Stimulated activated CD4-positive, alpha-beta T cell treated with anti-CD3 and anti-CD28 coated beads, Interleukin-4, amount 100 ng/mL, for 48 hours (primary cell): Measurements from ENCODE around the gene PSMB8.

ENCODE experiments used
- DNase-seq, 2 donors: peaks; one replicate each; pipeline ENCODE4 v3.0.0-alpha.2; 2020; ENCODE audit warnings: low read depth in 2 of 2

Gene PSMB8

DNA sequence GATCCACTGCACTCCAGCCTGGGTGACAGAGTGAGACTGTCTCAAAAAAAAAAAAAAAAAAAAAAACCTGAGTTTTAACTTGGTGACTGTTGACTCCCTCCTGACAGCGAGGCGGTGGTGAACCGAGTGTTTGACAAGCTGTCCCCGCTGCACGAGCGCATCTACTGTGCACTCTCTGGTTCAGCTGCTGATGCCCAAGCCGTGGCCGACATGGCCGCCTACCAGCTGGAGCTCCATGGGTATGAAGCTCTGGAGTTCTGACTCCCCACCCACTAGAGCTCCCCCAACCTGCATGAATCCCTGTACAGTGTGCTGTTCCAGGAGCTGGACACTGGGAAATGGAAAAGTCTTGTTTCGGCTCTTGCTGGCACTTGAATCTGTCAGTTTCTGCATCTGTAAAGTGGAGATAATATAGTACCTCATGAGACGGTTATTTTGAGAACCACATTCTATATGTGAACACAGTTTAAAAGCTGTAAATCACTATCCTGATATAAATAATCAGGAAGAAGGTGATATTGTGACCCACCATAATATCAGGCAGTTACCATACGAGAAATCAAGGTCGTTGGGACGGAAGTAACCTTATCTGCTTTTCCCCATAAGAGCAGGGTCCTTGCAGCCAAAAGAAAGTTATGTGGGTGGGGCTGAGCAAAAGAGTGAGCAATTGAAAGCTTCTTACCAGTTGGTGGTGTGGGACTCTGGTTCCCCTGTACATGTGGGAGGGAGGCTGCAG lies 13.5 kb upstream of the PSMB8 start:
- no peak for DNase-seq

DNA sequence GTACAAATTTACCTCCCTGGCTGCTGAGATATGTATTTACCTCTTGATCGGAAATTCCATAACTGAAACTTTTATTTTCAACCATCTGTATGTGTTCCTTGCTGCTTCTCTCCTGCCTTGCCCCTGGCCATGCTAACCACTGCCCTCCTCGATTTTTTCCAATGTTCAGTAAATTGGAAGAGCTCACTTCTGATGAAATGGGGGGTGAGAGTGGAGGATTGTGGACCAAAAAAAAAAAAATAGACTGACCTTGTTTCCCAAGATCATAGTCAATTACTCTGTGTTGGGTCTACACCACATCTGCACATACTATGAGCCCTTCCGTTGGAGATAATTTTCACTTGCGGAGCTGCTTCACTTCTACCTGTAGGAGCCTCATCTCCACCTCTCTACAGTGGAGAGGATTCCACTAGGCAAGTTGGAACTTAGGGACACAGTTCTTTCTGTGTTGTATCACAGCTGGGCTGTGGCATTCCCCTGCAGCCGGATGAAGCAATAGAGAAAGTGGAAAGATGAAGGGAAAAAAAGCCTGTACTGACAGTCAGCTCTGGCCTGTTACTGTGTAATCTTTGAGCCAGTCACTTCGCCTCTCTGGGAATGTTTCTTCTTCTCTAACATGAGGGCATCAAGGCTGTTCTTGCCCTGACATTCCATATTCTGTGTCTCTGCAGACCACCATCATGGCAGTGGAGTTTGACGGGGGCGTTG lies 11.8 kb upstream of the PSMB8 start:
- no peak for DNase-seq

DNA sequence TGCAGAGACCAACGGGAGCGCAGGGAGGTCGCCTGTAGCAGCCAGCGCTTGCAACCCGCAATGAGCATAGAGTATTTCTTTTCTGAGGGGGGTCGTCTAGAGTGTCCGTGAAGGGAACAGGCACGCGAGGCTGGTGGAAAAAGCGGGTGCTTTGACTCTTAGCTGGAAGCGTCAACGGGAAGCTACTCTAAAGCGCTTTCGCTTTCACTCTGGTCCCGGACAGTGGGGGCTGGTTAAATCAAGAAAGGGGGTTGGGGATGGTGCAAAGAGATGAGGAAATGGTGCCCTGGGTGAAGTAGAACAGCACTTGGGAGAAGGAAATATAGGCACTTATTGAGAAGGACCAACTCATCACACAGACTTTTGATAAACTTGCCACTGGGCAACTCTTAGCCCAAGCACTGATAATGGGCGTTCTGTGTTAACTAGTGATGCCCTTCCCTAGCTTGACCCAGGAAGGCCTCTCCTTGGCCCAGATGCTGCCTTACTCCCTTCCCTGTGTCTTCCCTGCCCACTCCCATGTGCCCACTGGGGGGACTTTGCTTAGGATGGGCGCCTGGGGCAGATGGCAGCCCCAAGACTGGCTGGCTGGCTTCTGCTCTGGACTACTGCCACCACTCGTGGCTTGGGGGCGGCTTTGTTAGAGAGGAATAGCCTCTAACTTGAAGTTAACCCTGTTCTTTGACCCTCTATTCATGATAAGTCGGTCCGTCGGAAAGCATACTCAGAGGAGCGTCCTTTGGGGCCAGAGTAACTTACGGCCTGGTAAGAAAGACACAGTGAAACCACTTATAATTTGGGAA lies 10.7 kb upstream of the PSMB8 start:
- DNase-seq: no peak

DNA sequence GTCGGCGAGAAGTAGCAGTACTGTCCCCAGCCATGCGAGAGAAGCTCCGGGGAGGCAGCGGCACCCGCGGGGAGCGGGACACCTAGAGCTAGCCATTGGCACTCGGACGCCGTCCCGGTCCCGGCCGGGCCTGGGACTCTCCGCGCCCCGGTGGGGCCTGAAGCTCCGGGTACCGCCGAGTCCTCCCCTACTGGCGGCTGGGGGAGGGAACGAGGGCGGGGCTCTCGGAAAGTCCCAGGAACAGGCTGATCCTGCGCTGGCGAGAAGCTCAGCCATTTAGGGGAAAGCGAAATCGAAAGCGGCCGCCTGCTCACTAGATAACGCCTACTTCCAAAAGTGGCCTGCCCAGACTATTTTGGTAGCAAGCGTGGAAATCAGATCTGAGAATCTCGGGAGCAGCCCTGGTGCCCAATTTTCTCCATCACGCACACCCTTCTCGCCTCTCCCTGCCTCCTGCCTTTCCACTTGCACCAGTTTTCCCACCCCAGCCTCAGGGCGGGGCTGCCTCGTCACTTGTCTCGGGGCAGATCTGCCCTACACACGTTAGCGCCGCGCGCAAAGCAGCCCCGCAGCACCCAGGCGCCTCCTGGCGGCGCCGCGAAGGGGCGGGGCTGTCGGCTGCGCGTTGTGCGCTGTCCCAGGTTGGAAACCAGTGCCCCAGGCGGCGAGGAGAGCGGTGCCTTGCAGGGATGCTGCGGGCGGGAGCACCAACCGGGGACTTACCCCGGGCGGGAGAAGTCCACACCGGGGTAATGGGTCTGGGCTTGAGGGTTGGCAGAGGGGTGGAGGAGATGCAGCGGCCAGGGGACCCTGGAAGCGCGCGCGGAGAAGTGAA lies 9.9 kb upstream of the PSMB8 start, which contains the start of the genes PSMB9 and TAP1:
Gene PSMB9 (plus strand): TSS at position 652 of the 835 bp plus-strand sequence. CDS start 38 bp downstream, at position 690.
Gene TAP1 (minus strand): TSS at position 164 of the 835 bp plus-strand sequence. CDS start 68 bp downstream, at position 96.
- DNase-seq: peak; percentile 93 to 94

DNA sequence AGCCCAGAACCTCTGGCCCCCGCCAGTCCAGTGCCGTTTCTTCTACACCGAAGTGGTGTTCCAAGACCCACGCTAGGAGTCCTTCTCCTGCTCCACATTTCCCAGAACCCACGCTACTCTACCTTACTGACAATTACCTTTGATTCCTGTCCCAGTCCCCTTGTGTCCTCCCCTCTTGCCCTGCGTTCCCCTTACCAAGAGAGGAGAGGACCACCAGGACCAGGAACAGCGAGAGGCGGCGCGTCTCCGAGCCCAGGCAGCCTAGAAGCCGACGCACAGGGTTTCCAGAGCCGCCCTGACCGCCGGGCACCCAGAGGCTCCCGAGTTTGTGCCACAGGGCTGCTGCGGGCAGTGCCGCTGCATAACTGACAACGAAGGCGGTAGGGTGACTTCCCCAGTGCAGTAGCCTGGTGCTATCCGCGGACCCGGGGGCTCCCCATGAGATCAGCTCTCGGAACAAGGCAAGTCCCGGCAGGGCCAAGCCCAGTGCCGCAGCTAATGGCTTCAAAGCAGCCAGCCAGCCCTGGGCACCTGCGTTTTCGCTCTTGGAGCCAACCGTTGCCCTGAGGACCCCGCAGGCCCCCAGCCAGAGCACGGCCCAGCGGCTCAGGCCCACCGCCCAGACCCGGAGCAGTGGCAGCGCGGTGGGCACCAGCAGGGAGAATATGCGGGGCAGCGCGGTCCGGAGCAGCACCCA lies 9.1 kb upstream of the PSMB8 start:
- DNase-seq: no peak

DNA sequence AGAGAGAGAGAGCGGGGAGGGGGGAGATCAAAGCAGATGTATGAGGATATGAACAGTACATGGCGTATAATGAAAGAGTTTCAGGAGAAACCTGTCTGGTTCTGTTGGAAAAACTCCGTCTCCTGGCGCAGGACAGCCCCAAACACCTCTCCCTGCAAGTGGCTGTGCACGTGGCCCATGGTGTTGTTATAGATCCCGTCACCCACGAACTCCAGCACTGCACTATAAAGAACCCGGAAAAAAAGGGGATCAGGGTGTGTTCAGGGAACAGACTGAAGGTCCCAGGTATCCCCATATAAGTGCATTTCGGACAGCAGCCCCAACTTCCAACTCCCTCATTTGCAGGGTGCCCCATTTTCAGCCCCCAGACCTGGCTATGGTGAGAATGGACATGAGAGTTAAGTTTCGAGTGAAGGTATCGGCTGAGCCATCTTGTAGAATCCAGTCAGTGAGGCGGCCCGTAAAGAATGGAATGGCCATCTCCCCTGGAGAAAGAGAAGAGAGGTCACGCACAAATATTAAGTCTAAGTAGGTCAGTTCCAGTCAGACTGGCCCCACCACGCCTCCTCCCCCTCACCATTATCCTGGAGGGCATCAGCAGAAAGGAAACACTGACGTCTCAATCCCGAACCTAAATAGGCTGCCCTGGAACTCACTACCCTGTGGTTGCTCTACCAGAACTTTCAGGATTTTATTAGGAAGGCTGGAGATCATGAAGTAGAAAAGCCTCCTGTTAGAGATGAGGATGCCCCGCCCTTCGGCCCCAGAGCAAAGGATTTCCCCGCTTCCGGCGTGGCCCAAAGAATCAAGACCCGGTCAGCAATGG lies 8.4 kb upstream of the PSMB8 start:
- DNase-seq: no peak

DNA sequence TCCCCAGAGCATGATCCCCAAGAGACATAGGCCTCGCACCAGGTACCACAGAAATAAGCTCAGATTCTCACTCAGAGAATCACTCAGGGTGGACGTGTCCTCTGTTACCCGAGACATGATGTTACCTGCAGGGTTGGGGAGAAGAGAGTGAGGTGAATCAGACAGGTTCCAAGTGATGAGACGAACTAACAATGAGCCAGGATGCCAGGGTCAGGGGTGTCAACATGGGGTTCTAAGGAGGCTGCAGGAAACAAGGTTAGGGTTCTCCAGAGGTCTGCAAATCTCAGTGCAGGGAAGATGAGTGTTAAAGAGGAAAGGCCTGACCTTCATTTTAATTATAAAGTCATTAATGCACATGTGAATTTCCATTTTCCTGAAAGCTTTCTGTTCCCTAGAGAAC lies 7.2 kb upstream of the PSMB8 start:
- DNase-seq: no peak

DNA sequence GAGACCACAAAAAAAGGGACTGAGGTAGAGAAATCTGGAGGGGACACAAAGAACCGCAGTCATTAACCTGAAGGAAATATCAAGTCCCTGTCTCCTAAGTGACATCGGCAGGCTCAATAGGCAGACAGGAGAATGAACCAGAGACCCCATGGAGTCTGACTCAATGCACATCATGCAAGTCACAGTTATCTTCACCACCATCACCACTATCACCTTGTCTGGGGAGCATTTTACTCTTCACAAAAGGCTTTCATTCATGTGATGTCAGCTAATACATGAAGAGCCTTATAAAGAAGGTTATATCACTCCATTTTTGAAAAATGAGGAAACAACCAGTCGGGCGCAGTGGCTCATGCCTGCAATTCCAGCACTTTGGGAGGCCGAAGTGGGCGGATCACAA lies 5.3 kb upstream of the PSMB8 start:
- no peak for DNase-seq

DNA sequence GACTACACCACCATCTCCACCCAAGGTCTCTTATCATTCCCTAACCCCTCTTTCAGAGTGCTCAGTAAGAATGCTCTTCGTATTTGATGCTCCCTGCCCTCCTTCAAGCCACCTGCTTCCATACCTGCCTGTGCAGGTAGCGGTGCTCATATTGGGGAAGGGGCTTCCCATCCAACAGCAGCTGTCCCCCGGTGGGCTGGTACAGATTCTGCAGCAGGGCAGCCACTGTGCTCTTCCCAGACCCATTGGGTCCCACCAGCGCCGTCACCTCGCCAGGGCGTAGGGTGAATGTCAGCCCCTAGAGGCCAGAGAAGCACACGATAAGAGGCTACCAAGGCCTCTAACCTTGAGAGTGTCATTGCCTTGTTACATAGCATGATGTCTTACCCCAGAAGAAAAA lies 3.9 kb upstream of the PSMB8 start:
- DNase-seq: no peak

DNA sequence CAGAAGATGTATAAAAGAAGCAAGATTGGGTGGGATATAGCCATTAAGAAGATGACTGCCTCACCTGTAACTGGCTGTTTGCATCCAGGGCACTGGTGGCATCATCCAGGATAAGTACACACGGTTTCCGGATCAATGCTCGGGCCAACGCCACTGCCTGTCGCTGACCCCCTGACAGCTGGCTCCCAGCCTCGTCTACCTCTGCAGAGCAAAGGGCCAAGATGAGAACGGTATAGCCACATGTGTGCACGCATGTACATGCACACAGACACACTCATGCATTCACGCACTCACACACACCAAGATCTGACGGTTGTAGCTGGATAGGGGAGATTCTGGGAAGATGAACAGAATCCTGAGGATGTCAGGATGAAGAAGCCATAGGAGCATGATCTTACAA lies 3.2 kb upstream of the PSMB8 start:
- no peak for DNase-seq

DNA sequence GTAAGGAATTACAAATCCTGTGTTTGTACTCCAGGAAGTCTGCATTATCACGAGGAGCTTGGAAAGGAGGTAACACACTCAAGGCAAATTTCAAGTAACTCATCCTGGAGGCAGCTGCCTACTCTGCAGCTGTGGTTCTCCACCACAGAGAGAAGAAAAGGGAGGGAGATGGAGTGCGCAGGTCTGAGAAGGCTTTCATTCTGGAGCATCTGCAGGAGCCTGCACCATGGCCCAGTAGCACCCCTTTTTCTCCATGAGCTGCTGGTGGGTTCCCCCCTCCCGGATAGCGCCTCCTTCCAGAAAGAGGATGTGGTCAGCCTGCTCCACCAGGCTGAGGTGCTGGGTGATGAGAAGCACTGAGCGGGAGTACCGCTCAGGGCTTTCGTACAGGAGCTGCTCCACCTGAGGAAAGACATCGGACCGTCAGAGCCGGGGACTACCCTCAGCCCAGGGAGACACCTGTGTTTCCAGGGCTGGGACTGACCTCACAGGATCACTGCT lies 1.6 kb upstream of the PSMB8 start:
- DNase-seq: no peak

DNA sequence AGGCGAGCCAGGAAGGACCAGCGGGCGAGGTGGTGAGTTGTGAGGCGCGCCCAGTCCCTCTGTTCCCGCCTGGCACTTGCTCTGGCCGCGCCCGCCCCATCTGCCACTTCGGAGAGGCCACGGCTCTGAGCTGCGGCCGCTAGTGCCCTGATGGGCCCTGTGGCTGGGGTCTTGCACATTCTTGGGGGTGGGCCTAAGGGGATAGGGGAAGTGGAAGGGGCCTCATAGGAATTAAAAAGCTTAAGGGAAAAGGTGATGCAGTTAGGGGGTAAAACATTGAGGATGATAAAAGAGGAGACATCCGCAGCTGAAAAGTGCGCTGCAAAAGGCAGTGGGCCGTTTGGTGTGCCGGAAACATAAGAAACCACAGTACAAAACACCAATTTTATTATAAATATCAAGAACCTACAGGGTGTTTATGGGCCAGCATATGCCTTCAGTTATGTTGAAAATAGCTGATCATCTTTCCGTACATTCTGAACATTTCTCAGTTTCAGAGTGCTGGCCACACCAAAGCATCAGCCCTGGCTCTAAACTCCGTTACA lies 1.1 kb upstream of the PSMB8 start:
- no peak for DNase-seq

DNA sequence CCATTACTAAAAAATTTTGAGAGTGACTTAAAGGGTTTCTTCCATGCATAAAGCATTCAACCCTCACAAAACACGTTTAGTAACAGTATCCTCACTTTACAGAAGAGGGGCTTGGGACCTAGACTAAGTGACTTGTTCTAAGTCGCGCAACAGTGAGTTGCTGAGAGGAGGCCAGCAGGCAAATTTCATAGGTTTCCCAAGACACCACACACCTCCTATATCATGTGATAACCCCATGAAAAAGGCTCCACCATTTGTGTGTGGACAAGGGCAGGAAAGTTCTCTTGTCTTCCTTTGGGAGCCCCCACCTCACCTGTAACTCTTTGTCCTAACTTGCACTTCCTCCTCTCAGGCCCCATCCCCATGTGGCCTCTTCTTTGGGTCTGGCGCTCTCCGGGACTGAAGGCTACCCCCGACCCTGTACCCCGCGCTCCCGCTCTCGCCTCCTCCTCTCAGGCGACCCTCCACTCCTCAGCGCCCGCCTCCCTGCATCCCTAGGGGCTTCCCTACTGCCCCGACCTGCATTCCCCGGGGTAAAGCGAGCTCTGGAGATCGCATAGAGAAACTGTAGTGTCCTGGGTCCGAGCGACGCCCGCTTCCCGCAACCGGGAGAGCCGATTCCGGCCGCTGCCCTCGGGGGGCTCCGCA lies 392 bp downstream of the PSMB8 start:
- DNase-seq: no peak

DNA sequence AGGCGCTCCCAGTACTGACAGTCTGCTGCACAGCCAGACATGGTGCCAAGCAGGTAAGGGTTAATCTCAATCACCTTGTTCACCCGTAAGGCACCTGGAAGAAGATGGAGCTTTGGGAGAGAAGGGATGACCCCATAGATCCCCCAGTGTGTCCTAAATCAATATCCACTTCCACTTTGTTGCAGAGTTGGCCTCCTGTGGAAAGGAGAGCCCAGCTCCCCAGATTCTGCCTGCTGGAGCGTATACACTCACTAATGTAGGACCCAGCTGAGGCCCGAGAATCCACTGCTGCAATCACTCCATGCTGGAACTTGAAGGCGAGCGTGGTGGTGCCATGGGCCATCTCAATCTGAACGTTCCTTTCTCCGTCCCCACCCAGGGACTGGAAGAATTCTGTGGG lies 1.2 kb downstream of the PSMB8 start:
- no peak for DNase-seq

DNA sequence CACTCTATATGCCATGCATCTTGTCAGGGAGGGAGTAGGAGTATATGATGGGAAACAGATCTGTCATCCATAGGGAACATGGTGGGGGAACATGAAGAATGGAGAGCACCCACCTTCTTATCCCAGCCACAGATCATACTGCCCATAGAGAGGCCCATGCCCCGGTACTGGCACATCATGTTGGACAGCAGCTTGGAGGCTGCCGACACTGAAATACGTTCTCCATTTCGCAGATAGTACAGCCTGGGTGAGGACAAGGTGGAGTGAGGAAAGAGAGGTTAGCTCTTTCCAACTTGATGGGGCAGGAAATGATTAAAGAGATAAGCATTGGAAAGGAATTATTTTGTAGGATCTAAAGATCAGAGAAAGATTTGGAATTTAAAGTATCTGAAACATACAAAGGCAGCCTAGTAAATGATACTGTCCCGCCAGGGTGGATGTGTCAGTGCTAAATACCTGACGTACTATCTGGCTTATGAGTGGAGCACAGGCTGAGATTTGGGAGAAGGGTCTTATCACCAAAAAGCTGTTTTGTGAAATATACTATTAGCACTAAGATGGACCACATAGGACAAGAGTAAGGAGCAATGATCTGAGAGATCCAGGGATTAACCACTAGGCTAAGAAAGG lies 1.7 kb downstream of the PSMB8 start:
- DNase-seq: no peak

DNA sequence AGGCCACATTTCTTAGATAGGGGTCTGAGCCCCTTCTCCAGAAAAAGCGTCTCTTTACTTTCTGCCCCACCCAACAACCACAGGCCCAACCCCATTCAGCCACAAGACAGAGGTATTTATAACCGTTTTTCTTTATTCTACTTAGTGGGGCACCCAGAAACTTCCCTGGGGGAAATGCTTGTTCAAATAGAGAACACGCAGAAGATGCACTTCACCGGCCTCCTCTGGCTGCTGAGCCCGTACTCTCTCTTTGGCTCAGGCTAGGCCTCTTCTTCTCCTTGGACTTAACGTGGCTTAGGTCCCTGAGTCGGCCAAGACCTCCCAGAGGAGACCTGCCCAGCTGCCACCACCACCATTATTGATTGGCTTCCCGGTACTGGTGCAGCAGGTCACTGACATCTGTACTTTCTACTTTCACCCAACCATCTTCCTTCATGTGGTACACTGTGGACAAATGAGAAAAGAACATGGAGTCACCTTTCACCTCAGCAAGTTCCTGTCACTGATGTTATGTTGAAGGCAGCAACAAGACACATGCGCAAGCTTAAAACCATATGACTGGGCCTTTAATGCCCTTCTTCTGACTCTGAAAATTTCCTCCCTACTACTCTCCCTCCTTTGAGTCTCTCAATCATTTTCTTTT lies 3.1 kb downstream of the PSMB8 start:
- no peak for DNase-seq

DNA sequence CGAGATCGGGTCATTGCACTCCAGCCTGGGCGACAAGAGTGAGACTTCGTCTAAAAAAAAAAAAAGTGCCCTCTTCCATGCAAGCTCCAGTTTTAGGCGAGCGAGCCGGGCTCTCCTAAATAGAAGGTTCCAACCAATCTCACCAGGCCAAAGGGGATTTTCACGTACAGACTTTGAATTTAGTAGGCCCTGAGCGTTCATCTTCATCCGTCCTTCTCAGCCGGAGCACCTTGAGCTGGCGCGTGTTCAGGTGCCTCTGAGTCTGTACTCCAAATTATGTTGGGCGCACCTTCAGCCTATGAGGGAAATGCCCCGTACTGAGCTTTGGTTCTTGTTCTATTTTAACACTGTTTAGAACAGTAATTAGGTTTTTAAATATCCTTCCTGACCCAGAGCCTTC lies 4.5 kb downstream of the PSMB8 start:
- DNase-seq: no peak
